ENCODE results near the gene SPDEF.

SPDEF gene

DNA sequence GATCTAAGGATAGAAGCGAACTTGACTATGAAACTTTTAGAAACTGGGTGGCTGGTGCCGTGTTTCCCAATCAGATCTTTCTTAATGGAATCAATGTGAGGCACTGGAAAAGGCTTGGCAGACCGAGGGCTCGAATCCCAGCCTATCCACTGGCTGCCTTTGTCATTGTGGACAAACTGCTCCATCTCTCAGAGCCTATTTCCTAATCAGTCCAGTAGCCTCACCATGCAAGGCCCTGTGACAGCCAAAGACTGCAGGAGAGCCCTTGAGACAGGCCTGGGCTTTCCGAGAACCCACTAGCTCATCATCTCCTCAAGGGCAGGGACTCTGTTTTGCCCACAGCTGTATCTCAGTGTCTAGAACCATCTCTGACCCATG lies 43.4 kb downstream of the SPDEF start:
- no peak for DNase-seq

DNA sequence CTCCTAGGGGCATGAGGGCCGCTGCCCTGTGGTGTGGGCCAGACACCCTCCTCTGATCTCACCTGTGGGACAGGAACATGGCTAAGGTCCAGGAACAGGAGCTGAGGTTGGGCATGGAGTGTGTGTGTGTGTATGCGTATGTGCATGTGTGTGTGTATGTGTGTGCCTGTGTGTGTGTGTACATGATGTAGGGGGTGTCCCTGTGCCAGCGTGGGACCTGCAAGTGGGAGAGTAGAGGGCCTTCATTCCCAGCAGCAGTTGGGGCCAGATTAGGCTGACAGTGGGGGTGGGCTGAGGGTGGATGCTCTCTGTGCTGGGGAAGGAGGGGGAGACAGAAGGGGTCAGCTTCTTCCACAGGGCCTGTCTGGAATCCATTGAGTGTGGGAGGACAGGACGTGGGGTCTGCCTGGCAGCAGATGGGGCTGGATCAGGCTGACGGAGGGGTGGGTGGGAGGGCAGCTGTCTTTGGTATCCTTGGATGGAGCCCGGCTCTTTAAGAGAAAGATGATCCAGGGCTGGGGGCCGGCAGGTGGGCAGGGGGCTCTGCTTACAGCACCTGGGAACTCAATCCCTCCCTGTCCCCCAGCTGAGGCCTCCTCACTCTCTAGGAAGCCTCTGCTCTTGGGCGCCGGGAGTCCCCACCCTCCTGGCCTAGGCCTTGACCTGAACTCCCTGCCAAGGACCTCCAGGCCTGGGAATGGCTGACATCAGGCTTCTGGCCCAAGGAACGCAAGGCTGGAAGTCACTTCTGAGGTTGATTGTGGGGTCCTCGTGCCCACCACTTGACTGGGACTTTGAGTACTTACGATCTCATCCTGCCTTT lies 44.0 kb downstream of the SPDEF start:
- no peak for DNase-seq

DNA sequence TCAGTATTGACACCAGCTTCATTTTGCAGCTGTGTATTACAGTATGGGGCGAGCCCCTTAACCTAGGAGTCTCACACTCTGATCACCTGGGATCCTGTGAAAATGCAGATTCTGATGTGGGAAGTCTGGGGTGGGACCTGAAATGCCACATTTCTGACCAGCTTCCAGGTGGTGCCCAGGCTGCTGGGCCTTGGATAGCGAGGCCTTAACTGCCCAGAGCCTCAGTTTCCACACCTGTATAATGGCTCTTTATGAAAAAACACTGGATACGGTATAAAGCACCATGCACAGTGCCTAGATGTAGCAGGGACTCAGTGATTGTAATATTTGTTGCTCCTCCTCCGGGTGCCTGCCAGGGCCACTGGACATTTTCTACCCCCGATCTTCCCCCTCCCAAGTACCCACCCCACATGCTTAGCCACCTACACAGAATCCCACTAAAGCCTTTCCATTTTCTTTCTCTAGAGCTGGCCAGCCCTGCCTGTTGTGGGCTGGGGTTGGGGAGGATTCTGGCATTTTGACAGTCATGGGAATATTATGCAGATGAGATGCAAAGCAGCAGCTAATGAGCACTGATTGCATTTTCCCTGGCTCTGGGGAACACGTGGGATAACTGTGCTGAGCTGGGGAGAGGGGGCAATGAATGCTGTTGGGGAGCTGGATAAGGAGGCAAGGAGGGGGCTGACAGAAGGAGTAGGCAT lies 44.8 kb downstream of the SPDEF start:
- no peak for DNase-seq

- no peak for DNase-seq
These were observed 45.8 kb downstream of the SPDEF start for GRCh38 chr6:34510299-34510698.

- no peak for DNase-seq
These were observed 46.3 kb downstream of the SPDEF start for GRCh38 chr6:34509782-34510181.

DNA sequence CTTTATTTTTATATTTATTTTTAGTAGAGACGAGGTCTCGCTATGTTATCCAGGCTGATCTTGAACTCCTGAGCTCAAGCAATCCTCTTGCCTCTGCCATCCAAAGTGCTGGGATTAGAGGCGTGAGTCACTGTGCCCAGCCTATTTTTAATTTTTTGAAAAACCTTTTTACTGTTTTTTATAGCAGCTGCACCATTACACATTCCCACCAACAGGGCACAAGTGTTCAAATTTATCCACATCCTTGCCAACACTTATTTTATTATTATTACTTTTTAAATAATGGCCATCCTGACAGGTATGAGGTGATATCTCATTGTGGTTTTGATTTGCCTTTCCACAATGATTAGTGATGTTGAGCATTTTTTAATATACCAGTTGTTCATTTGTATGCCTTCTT lies 47.7 kb downstream of the SPDEF start:
- DNase-seq: no peak

DNA sequence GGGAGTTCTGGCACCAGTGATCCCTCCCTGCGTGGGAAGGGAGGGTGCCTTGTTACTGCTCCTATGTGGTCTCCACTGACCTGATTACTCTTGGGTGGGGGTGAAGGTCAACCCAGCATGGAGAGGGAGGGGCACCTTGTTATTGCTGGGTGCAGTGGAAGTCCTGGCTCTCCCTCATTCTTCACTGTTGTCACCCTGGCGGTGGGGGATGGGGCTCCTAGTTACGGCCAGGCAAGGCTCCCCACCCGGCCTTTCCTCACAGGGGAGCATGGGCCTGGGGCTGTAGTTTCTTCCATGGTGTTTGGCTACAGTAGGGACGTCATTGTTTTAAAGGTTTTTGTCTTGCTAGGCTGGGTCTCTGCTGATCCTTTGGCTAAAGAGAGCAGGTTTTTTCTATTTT lies 49.4 kb downstream of the SPDEF start:
- no peak for DNase-seq

GRCh38 chr6:34497411-34497810 lies 58.7 kb downstream of the SPDEF start:
- no peak for DNase-seq

GRCh38 chr6:34496103-34496685 lies 59.9 kb downstream of the SPDEF start:
- peak; percentile 15 for DNase-seq

GRCh38 chr6:34494973-34495372 lies 61.2 kb downstream of the SPDEF start:
- DNase-seq: no peak

- no peak for DNase-seq
These were observed 62.8 kb downstream of the SPDEF start for GRCh38 chr6:34493344-34493743.

DNA sequence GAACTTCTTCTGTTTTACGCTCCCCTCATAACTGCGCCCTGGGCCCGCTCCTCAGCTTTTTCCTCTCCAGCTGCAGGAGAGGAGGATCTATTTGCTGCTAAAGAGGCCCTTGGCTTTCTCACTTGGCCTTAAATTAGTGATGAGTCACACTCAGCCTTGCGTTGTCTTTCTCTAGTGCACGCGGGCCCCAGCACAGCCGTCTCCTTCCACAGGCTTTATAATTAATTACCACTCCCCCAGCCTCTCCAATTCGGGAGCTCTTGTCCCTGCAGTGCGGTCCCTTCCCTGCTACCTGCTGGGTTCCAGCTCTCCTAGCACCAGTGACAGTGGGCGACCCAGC lies 65.1 kb downstream of the SPDEF start:
- no peak for DNase-seq

DNA sequence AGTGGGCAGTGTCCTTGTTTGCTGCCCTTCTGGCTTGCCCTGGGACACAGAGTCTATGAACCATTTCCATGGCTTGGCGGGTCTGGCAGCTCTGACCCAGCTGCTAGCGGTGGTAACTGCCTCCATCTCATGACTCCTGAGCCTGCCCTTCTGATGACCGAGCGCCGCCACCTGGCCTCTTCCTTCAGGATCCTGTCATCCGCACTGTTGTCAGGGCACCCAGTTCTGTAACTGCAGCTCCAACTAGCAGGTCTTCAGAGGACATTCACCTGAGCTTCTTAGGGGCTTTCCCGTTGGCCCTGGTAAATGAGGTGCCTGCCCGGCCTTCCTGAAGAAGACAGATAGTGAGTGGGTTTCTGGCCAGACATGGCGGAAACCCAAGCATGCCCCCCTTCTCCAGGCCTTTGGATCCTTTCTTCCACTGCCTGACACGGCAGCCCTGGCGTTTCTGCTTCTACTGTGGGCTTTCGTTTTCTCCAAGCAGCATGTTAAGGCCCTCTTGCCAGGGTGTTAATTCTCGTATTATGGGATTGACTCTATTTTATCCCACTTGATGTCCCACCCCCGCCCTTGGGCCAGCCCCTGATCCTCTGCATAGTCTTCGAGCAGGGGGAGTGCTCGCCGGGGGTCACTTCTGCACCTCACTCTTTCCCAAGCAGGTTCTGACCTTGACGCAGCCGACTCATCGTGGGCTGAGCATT lies 65.6 kb downstream of the SPDEF start:
- DNase-seq: peak; percentile 60

DNA sequence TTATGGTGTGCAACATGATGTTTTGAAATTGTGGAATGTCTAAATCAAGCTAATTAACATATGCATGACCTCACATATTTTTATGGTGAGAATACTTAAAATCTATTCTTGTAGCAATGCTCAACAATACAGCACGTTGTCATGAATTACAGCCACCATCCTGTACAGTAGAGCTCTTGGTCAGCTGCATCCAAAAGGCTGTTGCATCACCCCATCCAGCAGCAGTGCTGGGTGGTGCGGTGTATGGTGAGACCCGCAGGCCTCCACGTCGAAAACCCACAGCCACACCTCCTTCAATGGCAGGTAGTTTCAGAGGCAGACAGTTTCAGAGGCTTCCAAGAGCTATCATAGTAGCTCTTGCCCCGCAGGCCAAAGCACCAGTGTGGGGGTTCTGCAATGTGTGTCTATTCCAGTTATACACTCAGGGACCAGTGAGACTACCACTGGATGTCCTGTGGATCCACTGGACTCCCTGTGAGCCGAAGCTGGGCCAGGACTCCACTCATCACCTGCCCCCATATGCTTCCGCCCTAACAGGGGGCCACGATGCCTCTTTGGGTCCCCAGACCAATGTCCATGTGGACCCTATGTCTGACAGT lies 66.8 kb downstream of the SPDEF start:
- no peak for DNase-seq

Data from DMS153 (cell line).